ENCODE measurements around the gene BMP8A.

The BMP8A gene

GRCh38 chr1:39573736-39574624, 82.5 kb downstream of the BMP8A start:
- no peak for DNase-seq

- DNase-seq: no peak
These were observed 83.2 kb downstream of the BMP8A start for GRCh38 chr1:39574646-39575045.
